BJ (cell line): ENCODE data around the gene MTMR1. TPM values are rescaled to one million over a fixed set of nuclear protein-coding genes. Genes with fewer than 3 reads are reported as not detected.

Experiments used
- CTCF ChIA-PET: fragments of 350-600 bp; formaldehyde crosslinking; extraction: SDS; loops from one replicate; lab custom pipeline; 2021; ENCODE audit warnings: antibody characterized with exemption, inconsistent platforms; lab: Yijun Ruan, JAX
- POLR2A ChIA-PET: fragments of 300-600 bp; sonication (Branson Sonifier 250); formaldehyde crosslinking; extraction: SDS; loops from one replicate; lab custom pipeline; 2021; ENCODE audit warnings: antibody characterized with exemption; lab: Charles Lee
- DNase-seq: peaks from one replicate; pipeline ENCODE4 v3.0.0-alpha.2; 2011; ENCODE audit warnings: low read depth
- H3K27me3 ChIP-seq: 2 replicates; pipeline ENCODE4 v1.6.0; 2011; ENCODE audit warnings: low read length; ENCODE audit not compliant: control insufficient read depth, insufficient read depth
- H3K36me3 ChIP-seq: 2 replicates; pipeline ENCODE4 v1.5.1; 2011; ENCODE audit warnings: low read length; ENCODE audit not compliant: control insufficient read depth, insufficient read depth
- H3K4me3 ChIP-seq: 2 replicates; pipeline ENCODE4 v1.5.1; 2011; ENCODE audit warnings: low read depth, mild to moderate bottlenecking, control low read depth, low read length
- CTCF ChIP-seq: IDR thresholded peaks from 2 replicates; pipeline ENCODE4 v1.5.1; 2011; ENCODE audit warnings: low read depth, mild to moderate bottlenecking, control low read depth, inconsistent platforms, low read length, moderate library complexity; ENCODE audit not compliant: insufficient read depth
- polyA plus RNA-seq: library from polyadenylated mRNA; depleted of rRNA; stranded (reverse); fragments of >200 nt; gene quantifications from 2 replicates; pipeline ENCODE4 v1.2.3, GENCODE V29; 2011

The MTMR1 gene
- polyA plus RNA-seq, 1 experiment, result 14.2 TPM

GRCh38 chrX:150701377-150701776 lies 8.2 kb downstream of the MTMR1 start:
- no peaks in the 10 kb centered on the region for H3K27me3 ChIP-seq
- H3K4me3 ChIP-seq, result no peak overlapping the region
- no peak for TF ChIP-seq CTCF
- DNase-seq, result no peak
- ChIA-PET POLR2A (no interaction called here), CTCF (no interaction called here)
- peaks cover 2% of the 10 kb centered on the region; the same call in 1 of the 2 replicates for H3K36me3 ChIP-seq

GRCh38 chrX:150702966-150703694 lies 9.9 kb downstream of the MTMR1 start:
- Histone ChIP-seq H3K36me3 (peaks cover 2% of the 10 kb centered on the region; the same call in 1 of the 2 replicates), H3K4me3 (no peak overlapping the region), H3K27me3 (no peaks in the 10 kb centered on the region)
- POLR2A ChIA-PET, result no interaction called here
- DNase-seq, result no peak
- no peak for TF ChIP-seq CTCF
- CTCF ChIA-PET, result interaction anchor here (1.3 kb wide), 1 partner anchor 12 kb away, joined by 5 read pairs; no protein-coding TSS in a partner anchor

GRCh38 chrX:150703695-150703974 lies 10.4 kb downstream of the MTMR1 start:
- Histone ChIP-seq H3K27me3 (no peaks in the 10 kb centered on the region), H3K4me3 (no peak overlapping the region), H3K36me3 (peaks cover 2% of the 10 kb centered on the region; the same call in 1 of the 2 replicates)
- ChIA-PET POLR2A (no interaction called here), CTCF (interaction anchor here (1.3 kb wide), 1 partner anchor 12 kb away, joined by 5 read pairs; no protein-coding TSS in a partner anchor)
- no peak for DNase-seq
- no peak for TF ChIP-seq CTCF

GRCh38 chrX:150704030-150704613 lies 10.9 kb downstream of the MTMR1 start:
- no peak for TF ChIP-seq CTCF
- no peak overlapping the region for H3K4me3 ChIP-seq
- H3K27me3 ChIP-seq, result no peaks in the 10 kb centered on the region
- no peak for DNase-seq
- ChIA-PET POLR2A (no interaction called here), CTCF (interaction anchor here (1.3 to 1.4 kb wide), 2 partner anchors 9 to 11 kb away, joined by 4 to 5 read pairs; no protein-coding TSS in a partner anchor)
- peaks cover 2% of the 10 kb centered on the region; the same call in 1 of the 2 replicates for H3K36me3 ChIP-seq

- DNase-seq, result no peak
- no peak for TF ChIP-seq CTCF
- Histone ChIP-seq H3K4me3 (no peak overlapping the region), H3K36me3 (no peaks in the 10 kb centered on the region; the same call in 1 of the 2 replicates), H3K27me3 (no peaks in the 10 kb centered on the region)
- ChIA-PET POLR2A (no interaction called here), CTCF (interaction anchor here (2.3 kb wide), 1 partner anchor 29 kb away, joined by 12 read pairs; no protein-coding TSS in a partner anchor)
Measured at GRCh38 chrX:150712619-150713018, 19.4 kb downstream of the MTMR1 start.
